M059J (cell line): Measurements from ENCODE around the gene FNDC7. TPM values are rescaled to one million over a fixed set of nuclear protein-coding genes. Genes with fewer than 3 reads are reported as not detected.

Experiments
- total RNA-seq: library from RNA; depleted of rRNA; stranded (reverse); fragments of >200 nt; shearing (Covaris generic); gene quantifications from 2 replicates; pipeline ENCODE4 v1.2.3, GENCODE V29; 2014; rRNA removed

Gene FNDC7
- total RNA-seq, 1 experiment from 2014 or later: not detected

Other genes with a start within 250 kb of the FNDC7 start
- 12.6 and 15.4 TPM in 2 replicates for gene EEIG2, start 152.8 kb upstream of the FNDC7 start, total RNA-seq
- not detected in 2 replicates for gene HENMT1, start 51.8 kb upstream of the FNDC7 start, total RNA-seq
- 8.5 and 10.8 TPM in 2 replicates for gene PRPF38B, start 20.6 kb upstream of the FNDC7 start, total RNA-seq
- gene STXBP3, start 33.8 kb downstream of the FNDC7 start, total RNA-seq: 55.4 and 57.3 TPM in 2 replicates
- gene AKNAD1, start 144.2 kb downstream of the FNDC7 start, total RNA-seq: 0.37 and 2.3 TPM in 2 replicates
- 50.1 and 69.1 TPM in 2 replicates for gene GPSM2, start 164.1 kb downstream of the FNDC7 start, total RNA-seq